Astrocyte (in vitro differentiated cells and primary cell): ENCODE measurements around the gene RCOR1. TPM values are rescaled to one million over a fixed set of nuclear protein-coding genes. Genes with fewer than 3 reads are reported as not detected.

Experiments
- DNase-seq: peaks from one replicate; pipeline ENCODE4 v3.0.0-alpha.2; 2010; ENCODE audit warnings: low read depth
- FAIRE-seq: peaks from 2 replicates; lab custom pipeline; 2011; peaks lifted over from hg19 to GRCh38; lab: Jason Lieb, UNC
- H2AFZ ChIP-seq: 2 replicates; pipeline ENCODE4 v1.6.0; 2012; ENCODE audit warnings: low read depth, low read length, inconsistent platforms
- H3K27ac ChIP-seq: 2 replicates; pipeline ENCODE4 v1.5.1; 2011; ENCODE audit warnings: low read depth, low read length, inconsistent platforms
- H3K27me3 ChIP-seq: 2 replicates; pipeline ENCODE4 v1.6.0; 2011; ENCODE audit warnings: low read length, inconsistent platforms; ENCODE audit not compliant: insufficient read depth
- H3K36me3 ChIP-seq: 2 replicates; pipeline ENCODE4 v1.5.1; 2011; ENCODE audit warnings: low read length, inconsistent platforms; ENCODE audit not compliant: insufficient read depth
- H3K4me1 ChIP-seq: 2 replicates; pipeline ENCODE4 v1.5.1; 2011; ENCODE audit warnings: low read length, inconsistent platforms; ENCODE audit not compliant: insufficient read depth
- H3K4me2 ChIP-seq: 2 replicates; pipeline ENCODE4 v1.6.0; 2012; ENCODE audit warnings: low read length, inconsistent platforms
- H3K4me3 ChIP-seq: 2 replicates; pipeline ENCODE4 v1.5.1; 2011; ENCODE audit warnings: low read depth, mild to moderate bottlenecking, low read length, inconsistent platforms; ENCODE audit not compliant: insufficient read depth
- H3K79me2 ChIP-seq: 2 replicates; pipeline ENCODE4 v1.6.0; 2012; ENCODE audit warnings: mild to moderate bottlenecking, low read length, inconsistent platforms; ENCODE audit not compliant: insufficient read depth
- H3K9ac ChIP-seq: 2 replicates; pipeline ENCODE4 v1.6.0; 2012; ENCODE audit warnings: mild to moderate bottlenecking, low read length, inconsistent platforms
- H3K9me3 ChIP-seq: 2 replicates; pipeline ENCODE4 v1.5.1; 2012; ENCODE audit warnings: low read depth, mild to moderate bottlenecking, low read length, inconsistent platforms; ENCODE audit not compliant: insufficient read depth
- H4K20me1 ChIP-seq: 2 replicates; pipeline ENCODE4 v1.6.0; 2012; ENCODE audit warnings: low read length, inconsistent platforms; ENCODE audit not compliant: insufficient read depth
- H3K27ac Mint-ChIP-seq: one replicate; pipeline ENCODE4 v1.8.0; 2021; ENCODE audit warnings: mild to moderate bottlenecking, mixed read lengths; ENCODE audit not compliant: unreplicated experiment
- H3K27me3 Mint-ChIP-seq: one replicate; pipeline ENCODE4 v1.8.0; 2021; ENCODE audit warnings: low read depth, mixed read lengths; ENCODE audit not compliant: unreplicated experiment
- H3K36me3 Mint-ChIP-seq: one replicate; pipeline ENCODE4 v1.8.0; 2021; ENCODE audit warnings: low read depth, mixed read lengths; ENCODE audit not compliant: unreplicated experiment
- H3K4me1 Mint-ChIP-seq: one replicate; pipeline ENCODE4 v1.8.0; 2021; ENCODE audit warnings: low read depth, mixed read lengths; ENCODE audit not compliant: unreplicated experiment
- H3K4me3 Mint-ChIP-seq: one replicate; pipeline ENCODE4 v1.8.0; 2021; ENCODE audit warnings: mild to moderate bottlenecking, moderate library complexity, mixed read lengths; ENCODE audit not compliant: unreplicated experiment
- H3K9me3 Mint-ChIP-seq: one replicate; pipeline ENCODE4 v1.8.0; 2021; ENCODE audit warnings: mild to moderate bottlenecking, mixed read lengths; ENCODE audit not compliant: unreplicated experiment
- CTCF ChIP-seq: IDR thresholded peaks from 2 replicates; pipeline ENCODE4 v1.5.1; 2011; ENCODE audit warnings: low read depth, mild to moderate bottlenecking, inconsistent platforms, low read length, moderate library complexity; ENCODE audit not compliant: insufficient read depth
- EZH2 ChIP-seq: IDR thresholded peaks from 2 replicates; pipeline ENCODE4 v1.6.1; 2012; ENCODE audit warnings: mild to moderate bottlenecking, low read length, inconsistent platforms; ENCODE audit not compliant: insufficient read depth
- total RNA-seq: library from RNA; stranded (reverse); gene quantifications from 2 replicates; pipeline ENCODE4 v1.2.1, GENCODE V29; 2021

Gene RCOR1
- total RNA-seq, 1 donor from 2014 or later: 31.0 TPM

GRCh38 chr14:102560458-102561261, 31.8 kb upstream of the RCOR1 start:
- Histone ChIP-seq H2AFZ (no peak overlapping the region), H4K20me1 (no peaks in the 10 kb centered on the region), H3K9ac (no peak overlapping the region), H3K4me1 (no peaks in the 10 kb centered on the region), H3K4me2 (no peak overlapping the region), H3K36me3 (no peaks in the 10 kb centered on the region), H3K79me2 (no peaks in the 10 kb centered on the region), H3K9me3 (no peaks in the 10 kb centered on the region), H3K4me3 (no peak overlapping the region), H3K27me3 (no peaks in the 10 kb centered on the region), H3K27ac (no peak overlapping the region)
- Mint-ChIP-seq H3K27me3 (peaks cover 7% of the 10 kb centered on the region), H3K4me1 (no peaks in the 10 kb centered on the region), H3K36me3 (no peaks in the 10 kb centered on the region), H3K4me3 (no peak overlapping the region), H3K9me3 (peaks cover 7% of the 10 kb centered on the region), H3K27ac (no peak overlapping the region)
- TF ChIP-seq EZH2: no peak
- TF ChIP-seq CTCF: no peak
- FAIRE-seq: no peak
- DNase-seq: no peak

GRCh38 chr14:102565331-102565887, 27.0 kb upstream of the RCOR1 start:
- Histone ChIP-seq H2AFZ (no peak overlapping the region), H3K79me2 (no peaks in the 10 kb centered on the region), H3K36me3 (no peaks in the 10 kb centered on the region), H3K9ac (no peak overlapping the region), H3K4me2 (no peak overlapping the region), H3K27ac (no peak overlapping the region), H3K27me3 (no peaks in the 10 kb centered on the region), H4K20me1 (no peaks in the 10 kb centered on the region), H3K4me3 (no peak overlapping the region), H3K4me1 (no peaks in the 10 kb centered on the region), H3K9me3 (no peaks in the 10 kb centered on the region)
- no peaks in the 10 kb centered on the region for H3K4me1 Mint-ChIP-seq
- no peaks in the 10 kb centered on the region for H3K36me3 Mint-ChIP-seq
- no peak overlapping the region for H3K4me3 Mint-ChIP-seq
- H3K9me3 Mint-ChIP-seq: peaks cover 7% of the 10 kb centered on the region
- no peak for DNase-seq
- no peak for FAIRE-seq
- H3K27ac Mint-ChIP-seq: peak overlapping the region; percentile 1
- TF ChIP-seq EZH2: no peak
- TF ChIP-seq CTCF: no peak
- peaks cover 2% of the 10 kb centered on the region for H3K27me3 Mint-ChIP-seq

- Histone ChIP-seq H3K4me1 (no peaks in the 10 kb centered on the region), H4K20me1 (no peaks in the 10 kb centered on the region), H3K79me2 (no peaks in the 10 kb centered on the region), H3K9ac (no peak overlapping the region), H3K4me3 (no peak overlapping the region), H3K36me3 (no peaks in the 10 kb centered on the region), H3K9me3 (no peaks in the 10 kb centered on the region), H3K4me2 (no peak overlapping the region), H2AFZ (no peak overlapping the region), H3K27me3 (no peaks in the 10 kb centered on the region), H3K27ac (no peak overlapping the region)
- Mint-ChIP-seq H3K4me3 (no peak overlapping the region), H3K4me1 (no peaks in the 10 kb centered on the region), H3K36me3 (no peaks in the 10 kb centered on the region), H3K27me3 (peaks cover 1% of the 10 kb centered on the region), H3K27ac (peak overlapping the region; percentile 1), H3K9me3 (peaks cover 7% of the 10 kb centered on the region)
- DNase-seq: no peak
- FAIRE-seq: no peak
- TF ChIP-seq EZH2 (no peak), CTCF (no peak)
These were observed 26.5 kb upstream of the RCOR1 start for GRCh38 chr14:102565959-102566358.
